GF-D8 (cell line): ENCODE data around the gene HYCC2.
"Not testable (repeated sequence)": the region's sequence is repeated elsewhere in the genome, so short reads cannot be mapped to it uniquely, and the experiment has no call there.

ENCODE experiments used
- DNase-seq: peaks from one replicate; lab custom pipeline; 2025; lab: John Stamatoyannopoulos, UW

HYCC2 gene

DNA sequence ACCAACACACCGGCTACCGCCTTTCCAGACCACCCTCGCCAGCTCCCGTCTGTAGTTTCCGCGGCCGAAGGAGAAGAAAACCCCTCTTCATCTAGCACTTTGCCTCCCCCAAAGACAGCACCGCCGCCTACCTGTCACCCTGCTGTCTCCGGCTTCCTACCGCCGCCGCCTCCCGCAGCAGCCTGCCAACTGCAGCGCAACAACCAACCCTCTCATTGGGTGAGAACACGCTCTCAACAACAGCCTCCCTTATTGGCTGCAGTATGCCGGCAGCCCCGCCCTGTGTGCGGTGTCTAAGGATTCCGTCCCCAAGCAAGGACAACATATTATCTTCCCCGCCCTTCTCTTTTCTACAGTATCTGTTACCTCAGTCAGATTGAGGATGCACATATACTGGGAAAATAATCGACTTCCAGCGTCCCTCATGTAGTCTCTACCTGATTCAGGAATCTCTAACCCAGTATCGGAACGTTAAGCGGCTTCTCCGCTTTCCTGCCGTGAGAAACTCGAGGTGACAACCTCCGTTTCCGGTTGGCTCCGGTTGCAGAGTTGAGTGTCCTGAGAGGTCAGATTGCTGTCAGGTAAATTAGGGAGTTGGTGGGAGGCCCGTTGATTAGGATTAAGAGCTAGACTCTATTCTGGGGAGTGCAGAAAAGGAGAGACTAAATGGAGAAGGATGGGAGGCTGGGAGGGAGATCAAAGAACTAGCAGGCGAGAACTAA is at the start of gene HYCC2, which contains the start of gene NDUFB3:
Gene HYCC2 (minus strand): TSS at position 193 of the 722 bp plus-strand sequence. CDS start 47,662 bp downstream, outside the sequence.
Gene NDUFB3 (plus strand): TSS at position 523 of the 722 bp plus-strand sequence. CDS start 6,882 bp downstream, outside the sequence.
- peak; percentile 85 for DNase-seq

DNA sequence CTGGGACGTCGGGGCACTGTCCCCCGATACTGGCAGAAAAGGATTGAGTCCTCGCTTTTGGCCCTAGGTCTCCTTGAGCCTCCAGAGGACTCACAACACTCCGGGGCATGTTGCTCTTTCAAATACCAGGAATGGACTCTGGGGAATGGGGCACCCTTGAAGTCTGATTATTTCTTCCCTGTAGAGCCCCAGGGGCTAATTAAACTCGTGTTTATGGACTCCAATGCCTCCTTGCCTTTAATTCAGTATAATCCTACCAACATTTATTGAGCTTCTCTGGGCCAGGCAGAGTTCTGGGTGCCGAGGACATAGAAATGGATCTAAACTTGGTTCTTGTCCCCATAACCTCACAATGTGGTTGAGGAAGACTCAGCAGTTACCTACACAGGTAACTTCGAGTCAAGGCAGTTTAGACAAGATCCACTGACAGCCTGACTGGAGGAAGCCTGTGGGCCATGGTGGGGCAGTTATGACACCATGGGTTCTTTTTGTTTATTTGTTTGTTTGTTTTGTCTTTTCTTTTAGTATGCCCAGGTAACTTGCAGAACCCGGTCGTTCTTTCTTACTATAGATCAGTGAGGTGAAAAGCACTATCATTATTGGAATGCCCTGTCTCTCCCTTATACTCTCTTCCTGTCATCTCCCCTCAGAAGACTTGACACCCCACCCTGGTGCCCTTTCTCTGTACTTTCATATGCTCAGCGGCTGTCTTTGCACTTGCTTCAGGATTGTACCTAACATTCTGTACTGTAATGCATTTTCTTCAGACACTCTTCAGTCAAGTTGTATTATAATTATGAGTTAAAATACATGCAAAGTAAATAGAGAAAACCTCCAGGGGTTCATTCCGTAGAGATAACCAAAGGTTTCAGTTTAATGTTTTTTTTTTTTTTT is 47.7 kb upstream of the HYCC2 start:
- DNase-seq: no peak

DNA sequence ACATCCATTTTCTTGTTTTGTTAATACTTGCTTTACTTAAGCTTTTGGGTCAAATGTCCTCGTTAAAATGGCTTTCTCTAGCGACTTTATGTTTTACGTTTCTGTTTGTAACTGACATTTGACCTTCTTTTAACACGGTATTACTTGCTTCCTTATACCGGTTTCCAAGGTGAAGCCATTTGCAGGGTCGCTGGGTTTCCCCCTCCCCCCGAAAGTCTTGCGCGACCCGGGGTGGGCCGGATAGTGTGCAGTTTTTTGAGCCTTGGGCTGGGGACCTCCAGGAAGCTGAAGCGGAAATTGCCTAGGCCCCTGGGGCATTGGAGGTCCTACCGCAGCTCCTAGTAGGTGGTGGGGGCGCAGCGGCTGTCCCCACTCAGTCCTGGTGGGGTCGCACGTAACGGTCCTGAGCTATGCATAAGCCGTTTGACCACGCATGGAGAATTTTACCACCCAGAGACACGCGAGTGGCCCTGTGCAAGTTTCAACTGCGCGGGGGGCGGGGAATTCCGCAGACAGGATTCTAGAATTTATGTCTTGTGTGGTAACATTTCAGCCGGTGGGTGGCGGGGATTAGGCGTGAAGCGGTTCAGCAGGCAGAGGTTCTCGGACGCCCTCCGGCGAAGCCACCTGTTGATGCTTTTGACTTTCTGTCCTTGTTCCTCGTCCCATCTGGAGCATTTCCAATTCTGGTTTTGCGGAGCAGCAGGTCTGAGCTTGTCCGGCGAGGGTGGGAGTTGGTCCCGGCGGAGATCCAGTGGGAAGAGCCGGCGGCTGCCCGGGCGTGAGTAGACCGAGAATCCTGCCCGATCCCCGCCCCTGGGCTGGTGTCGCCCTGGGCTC is 46.9 kb upstream of the HYCC2 start:
- peak; percentile 91 for DNase-seq

DNA sequence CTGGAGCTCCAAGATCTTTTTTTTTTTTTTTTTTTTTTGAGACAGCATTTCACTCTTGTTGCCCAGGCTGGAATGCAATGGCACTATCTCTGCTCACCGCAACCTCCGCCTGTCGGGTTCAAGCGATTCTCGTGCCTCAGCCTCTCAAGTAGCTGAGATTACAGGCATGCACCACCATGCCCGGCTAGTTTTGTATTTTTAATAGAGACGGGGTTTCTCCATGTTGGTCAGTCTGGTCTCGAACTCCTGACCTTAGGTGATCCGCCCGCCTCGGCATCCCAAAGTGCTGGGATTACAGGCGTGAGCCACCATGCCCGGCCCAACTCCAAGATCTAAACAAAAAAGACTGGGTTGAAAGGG is 46.2 kb upstream of the HYCC2 start:
- DNase-seq: not testable (repeated sequence)

DNA sequence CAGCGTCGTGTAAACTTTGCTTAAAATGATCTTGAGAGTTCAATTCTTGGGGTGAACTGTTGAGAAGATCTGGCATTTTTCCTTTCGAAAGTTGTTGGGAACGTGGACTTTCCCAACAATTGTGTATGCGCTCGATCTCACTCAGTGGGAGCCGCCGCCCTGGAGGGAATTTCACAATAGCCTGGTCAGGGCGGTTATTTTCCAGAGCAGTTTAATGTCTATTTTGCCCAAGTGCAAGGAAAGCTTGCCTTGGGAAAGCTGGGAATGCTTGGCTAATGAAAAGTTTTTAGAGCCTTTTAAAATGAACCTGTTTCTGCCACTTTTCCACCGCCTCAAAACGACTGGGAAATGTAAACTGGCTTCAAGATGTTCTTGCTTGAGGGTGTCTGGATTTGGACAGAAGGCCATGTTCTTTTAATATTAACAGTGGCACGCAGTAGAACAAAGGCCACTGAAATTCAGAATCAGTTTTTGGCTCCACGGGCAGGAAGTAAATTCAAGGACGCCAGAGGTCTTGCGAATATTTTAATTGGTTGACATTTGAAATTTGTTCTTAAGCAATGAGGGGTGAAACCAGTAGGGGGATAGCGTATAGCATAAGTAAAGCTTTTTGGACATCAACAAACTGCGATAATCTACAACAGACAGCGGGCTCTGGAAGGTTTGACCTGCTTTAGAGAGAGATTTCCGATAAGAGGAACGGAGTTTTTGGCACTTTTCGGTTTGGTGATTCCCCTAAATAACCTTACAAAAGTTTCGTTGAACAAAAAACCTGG is 45.7 kb upstream of the HYCC2 start:
- peak; percentile 77 for DNase-seq

DNA sequence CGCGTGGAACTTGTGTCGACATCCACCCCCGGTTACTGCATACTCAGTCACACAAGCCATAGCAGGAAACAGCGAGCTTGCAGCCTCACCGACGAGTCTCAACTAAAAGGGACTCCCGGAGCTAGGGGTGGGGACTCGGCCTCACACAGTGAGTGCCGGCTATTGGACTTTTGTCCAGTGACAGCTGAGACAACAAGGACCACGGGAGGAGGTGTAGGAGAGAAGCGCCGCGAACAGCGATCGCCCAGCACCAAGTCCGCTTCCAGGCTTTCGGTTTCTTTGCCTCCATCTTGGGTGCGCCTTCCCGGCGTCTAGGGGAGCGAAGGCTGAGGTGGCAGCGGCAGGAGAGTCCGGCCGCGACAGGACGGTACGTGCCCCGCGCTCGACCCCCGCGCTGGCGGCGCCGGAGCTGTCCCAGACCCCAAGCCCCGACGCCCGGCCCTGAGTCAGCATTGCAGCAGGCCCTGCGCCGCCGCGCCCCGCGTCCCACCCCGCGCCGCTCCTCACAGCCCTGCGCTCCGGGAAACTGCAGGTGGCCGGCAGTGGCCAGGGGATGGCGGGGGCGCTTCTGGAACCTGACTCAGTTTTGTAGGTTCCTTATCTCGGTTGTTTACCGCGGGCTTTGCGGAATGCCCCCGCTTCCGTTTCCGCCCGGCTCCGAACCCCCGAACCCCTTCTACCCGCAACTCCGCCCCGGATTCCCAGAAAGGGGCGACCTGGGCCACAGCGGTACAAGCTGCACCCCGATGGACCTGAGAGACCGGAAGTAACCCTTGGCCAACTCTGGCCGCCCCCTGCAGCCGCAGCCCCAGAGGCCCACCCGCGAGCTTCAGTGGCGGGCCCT is 44.9 kb upstream of the HYCC2 start, which contains the start of gene CFLAR:
Gene CFLAR (plus strand): TSS at position 50 of the 844 bp plus-strand sequence. CDS start 13,702 bp downstream, outside the sequence.
- DNase-seq: peak; percentile 93

DNA sequence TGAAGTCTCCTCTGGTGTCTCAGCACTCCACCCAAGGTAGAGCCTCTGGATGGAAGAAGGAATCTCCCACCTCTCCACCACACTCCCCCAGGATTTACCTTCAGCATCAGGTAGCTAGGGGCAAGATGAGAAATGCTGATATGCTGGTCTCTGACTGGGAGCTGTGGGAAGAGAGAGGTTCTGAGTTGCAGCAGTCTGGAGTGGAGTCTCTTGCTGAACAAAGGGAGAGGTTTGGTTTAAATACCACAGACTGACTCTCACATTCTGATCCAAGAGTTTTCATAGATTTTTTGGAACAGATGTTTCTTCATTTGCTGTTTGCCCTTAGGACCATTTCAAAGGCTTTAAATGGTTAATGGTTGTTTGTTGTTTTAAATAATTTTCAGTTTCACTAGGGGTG is 43.4 kb upstream of the HYCC2 start:
- no peak for DNase-seq

DNA sequence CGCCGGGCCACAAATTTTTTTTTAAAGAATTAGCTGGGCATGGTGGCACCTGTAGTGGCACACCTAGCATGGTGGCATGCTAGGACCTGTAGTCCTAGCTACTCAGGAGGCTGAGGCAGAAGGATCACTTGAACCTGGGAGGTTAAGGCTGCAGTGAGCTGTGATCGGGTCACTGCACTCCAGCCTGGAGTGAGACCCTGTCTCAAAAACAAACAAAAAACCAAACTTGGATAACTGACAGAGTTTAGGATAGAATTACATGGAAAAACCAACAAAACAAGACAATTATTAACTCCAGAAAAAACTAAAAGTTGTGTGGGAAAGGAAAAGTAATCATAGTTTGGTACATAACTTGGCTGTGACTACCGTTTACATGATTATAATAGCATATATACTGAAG is 42.9 kb upstream of the HYCC2 start:
- DNase-seq: no peak

DNA sequence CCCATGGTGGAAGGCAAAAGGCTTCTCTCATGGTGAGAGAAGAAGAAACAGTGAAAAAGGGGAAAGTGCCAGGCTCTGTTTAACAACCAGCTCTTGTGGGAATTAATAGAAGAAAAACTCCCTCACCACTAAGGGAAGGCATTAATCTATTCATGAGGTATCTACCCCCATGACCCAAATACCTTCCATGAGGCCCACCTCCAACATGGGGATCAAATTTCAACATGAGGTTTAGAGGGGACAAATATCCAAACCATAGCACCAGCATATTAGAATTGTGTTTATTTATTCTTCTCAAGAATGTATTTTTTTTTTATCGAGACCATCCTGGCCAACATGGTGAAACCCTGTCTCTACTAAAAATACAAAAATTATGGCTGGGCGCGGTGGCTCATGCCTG is 39.6 kb upstream of the HYCC2 start:
- no peak for DNase-seq

DNA sequence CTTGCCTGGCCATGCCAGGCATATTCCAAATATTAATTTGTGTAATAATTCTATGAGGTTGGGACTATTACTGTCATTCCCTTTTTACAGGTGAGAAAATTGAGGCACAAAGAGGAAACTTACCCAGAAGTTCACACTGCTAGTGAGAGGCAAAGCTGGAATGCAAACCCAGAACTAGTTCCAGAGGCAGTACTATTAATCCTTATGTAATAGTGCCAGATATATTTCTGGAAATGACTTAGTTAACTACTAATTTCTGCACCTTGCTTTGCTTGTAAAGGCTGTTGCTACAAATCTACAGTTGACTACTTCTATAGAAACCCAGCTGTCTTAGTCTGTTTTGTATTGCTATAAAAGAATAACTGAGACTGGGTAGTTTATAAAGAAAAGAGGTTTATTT is 39.1 kb upstream of the HYCC2 start:
- DNase-seq: no peak

DNA sequence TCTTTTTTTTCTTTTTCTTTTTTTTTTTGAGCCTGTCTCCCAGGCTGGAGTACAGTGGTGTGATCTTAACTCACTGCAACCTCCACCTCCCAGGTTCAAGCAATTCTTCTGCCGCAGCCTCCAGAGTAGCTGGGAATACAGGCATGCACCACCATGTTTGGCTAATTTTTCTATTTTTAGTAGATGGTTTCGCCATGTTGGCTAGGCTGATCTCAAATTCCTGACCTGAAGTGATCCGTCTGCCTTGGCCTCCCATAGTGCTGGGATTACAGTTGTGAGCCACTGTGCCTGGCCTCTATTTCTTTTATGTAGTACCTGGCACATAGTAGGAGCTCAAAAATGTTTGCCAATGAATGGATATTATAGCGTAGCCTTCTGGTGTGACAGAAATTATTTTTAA is 37.7 kb upstream of the HYCC2 start:
- DNase-seq: no peak

DNA sequence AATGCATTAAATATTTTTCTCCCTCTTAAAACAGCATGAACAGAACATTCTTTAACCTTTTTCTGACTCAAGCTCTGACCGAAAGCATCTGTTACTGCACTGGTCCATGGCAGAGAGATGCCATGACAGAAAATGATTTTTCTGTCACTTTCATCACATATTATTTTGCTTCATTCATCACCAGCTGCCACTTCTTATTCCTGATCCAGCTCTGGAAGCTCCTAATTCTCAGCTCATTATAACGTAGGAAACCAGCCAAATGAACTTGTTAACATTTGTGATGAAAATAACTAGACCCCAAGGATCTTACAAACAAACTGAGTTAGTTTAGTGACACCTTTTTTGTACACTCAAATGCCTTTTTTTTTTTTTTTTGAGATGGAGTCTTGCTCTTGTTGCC is 36.9 kb upstream of the HYCC2 start:
- no peak for DNase-seq

DNA sequence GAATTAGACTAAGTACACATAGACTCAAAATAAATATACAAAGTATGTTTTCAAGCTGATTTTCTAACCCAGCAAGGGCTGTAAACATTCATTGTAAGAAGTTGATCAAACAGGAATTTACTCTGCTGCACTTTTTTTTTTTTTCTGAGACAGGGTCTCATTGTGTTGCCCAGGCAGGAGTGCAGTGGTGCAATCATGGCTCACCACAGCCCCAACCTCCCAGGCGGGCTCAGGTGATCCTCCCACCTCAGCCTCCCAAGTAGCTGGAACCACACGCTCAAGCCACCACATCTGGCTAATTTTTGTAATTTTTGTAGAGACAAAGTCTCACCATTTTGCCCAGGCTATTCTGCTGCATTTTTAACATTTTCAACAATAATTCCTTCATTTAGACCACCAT is 36.2 kb upstream of the HYCC2 start:
- no peak for DNase-seq

DNA sequence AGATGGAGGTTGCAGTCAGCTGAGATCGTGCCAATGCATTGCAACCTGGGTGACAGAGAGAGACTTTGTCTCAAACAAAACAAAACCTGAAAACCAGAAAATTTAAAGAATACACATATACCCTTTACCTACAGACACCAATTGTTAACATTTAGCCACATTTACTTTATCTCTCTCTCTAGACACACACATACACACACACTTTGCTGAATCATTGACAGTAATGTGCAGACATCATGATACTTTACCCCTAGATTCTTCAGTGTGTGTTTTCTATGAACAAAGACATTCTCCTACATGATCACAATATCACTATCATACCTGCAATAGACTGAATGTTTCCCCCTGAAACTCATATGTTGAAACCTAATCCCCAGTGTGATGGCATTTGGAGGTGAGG is 34.3 kb upstream of the HYCC2 start:
- DNase-seq: no peak

DNA sequence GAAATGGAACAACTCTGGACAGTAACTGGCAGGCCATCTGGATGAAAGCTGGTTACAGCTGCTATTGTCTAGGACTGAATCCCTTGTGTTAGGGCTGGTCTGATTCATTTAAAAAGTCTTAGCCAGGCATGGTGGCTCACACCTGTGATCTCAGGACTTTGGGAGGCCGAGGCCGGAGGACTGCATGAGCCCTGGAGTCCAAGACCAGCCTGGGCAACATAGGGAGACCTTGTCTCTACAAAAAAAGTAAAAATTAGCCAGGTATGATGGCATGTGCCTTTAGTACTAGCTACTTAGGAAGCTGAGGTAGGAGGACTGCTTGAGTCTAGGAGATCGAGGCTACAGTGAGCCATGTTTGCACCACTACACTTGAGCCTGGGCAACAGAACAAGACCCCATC is 29.0 kb upstream of the HYCC2 start:
- DNase-seq: no peak

DNA sequence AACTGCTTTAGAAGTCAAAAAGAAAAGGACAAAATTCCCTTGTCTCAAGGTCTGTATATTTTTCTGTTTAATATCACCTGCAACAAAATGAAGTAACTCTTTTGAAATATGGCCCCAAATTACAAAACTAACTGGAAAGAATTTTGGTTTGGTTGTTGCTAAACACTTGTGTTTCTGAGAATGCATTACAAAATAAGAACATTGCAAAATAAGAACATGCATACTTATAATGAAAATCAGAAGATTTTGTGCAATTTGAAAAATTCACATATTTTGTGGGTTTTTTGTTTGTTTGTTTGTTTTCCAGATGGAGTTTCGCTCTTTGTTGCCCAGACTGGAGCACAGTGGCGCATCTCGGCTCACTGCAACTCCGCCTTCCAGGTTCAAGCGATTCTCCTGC is 22.1 kb upstream of the HYCC2 start:
- DNase-seq: peak; percentile 86

DNA sequence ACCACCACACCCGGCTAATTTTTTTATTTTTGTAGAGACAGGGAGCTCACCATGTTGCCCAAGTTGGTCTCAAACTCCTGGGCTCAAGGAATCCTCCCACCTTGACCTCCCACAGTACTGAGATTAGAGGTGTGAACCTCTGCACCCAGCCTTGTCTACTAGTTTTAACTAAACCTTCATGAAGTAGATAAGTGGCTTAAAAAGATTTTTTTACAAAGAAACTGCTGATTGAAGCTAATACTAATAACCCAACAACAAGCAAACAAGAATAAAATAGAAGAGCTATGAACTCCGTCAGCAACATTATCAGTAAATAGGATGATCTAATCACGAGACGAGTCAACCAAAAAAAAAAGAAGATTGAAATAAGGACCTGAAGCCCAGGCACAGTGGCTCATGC is 19.1 kb upstream of the HYCC2 start:
- DNase-seq: no peak

DNA sequence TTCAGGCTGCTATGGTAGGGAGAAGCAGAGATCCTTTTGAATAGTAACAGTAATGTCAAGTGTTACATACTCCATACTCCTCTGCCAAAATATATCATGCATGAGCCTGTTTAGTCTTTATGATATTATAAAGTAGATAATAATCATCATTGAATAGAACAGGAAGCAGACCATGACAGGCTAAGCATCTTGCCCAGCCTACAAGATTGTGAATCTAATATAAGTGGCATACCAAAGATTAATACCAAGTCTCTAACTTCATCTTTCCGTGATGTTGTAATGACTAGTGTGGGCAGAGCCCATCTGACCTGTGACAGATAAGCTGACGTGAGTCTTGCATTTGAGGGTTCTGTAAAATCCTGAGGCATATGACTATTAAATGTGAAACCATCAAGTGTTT is 13.4 kb upstream of the HYCC2 start:
- DNase-seq: peak; percentile 41

DNA sequence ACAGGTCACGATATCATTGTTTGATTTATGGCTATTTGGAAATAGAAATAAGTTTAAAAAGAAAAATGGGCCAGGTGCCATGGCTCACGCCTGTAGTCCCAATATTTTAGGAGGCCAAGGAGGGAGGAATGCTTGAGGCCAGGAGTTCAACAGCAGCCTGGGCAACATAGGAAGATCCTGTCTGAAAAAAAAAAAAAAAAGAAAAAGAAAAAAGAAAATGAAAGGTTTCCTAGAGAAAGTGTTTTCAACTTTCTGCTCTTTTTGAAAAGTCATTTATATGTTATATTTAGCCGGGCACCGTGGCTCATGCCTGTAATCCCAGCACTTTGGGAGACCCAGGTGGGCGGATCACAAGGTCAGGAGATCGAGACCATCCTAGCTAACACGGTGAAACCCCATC is 3.5 kb upstream of the HYCC2 start:
- no peak for DNase-seq

DNA sequence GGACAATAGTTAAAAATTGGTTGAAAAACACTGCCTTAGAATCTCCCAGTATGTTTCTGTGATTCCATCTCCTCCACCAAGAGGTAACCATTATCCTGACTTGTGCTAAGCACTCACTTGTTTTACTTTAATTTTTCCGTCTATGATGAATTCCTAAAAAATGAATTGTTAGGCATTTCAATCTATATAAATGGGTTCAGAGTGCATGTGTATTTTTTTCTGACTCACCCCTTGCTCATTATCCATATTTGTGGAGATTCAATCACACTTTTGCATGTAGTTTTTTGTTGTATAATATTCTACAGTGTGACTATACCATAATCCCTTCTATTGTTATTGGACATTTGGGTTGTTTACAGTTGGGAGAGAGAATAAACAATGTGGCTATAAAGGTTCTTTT is 1.6 kb upstream of the HYCC2 start:
- DNase-seq: no peak

DNA sequence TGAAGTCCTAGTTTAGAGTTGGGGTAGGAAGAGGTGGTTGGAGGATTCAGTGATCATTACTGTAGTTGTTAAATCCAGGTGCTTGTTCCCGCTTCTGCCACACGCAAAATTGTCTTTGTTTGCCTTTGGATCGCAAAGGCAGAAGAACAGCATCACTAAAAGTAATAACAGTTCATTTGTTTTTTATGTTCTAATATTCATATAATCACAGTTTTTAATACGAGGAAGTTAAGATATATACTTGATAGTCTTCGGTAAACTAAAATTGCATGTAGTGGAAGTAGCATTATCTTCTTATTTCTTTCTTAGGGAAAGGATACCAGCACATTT is 695 bp upstream of the HYCC2 start:
- DNase-seq: no peak
